HG03565 (cell line): ENCODE results near the gene MED7.

Experiments used
- ATAC-seq: cut with Tn5 transposase; IDR thresholded peaks from one replicate; pipeline ENCODE4 v1.9.1; 2021; ENCODE audit warnings: mild to moderate bottlenecking, moderate library complexity; ENCODE audit not compliant: unreplicated experiment

Gene MED7

GRCh38 chr5:157107508-157107907 lies 35.2 kb downstream of the MED7 start:
- ATAC-seq, result no peak

GRCh38 chr5:157106630-157107461 lies 35.8 kb downstream of the MED7 start:
- ATAC-seq, result no peak

- ATAC-seq, result no peak
Measured at GRCh38 chr5:157100140-157100679, 42.5 kb downstream of the MED7 start.

GRCh38 chr5:157088342-157088990 lies 54.2 kb downstream of the MED7 start:
- peak; percentile 64 for ATAC-seq
